Sigmoid colon (tissue), 7 donors: ENCODE measurements around the gene STING1. TPM values are rescaled to one million over a fixed set of nuclear protein-coding genes. Genes with fewer than 3 reads are reported as not detected.

Experiments
- DNase-seq: peaks from one replicate; pipeline ENCODE4 v3.0.0-alpha.2; 2019
- H3K27ac ChIP-seq, 4 donors: fragments of 200-600 bp; sonication (generic); one replicate each; pipeline ENCODE4 v1.5.1; 2016 to 2019; ENCODE audit warnings: mild to moderate bottlenecking in 1 of 4
- H3K27me3 ChIP-seq, 3 donors: fragments of 200-600 bp; sonication (generic); one replicate each; pipeline ENCODE4 v1.5.1; 2019; ENCODE audit warnings: mild to moderate bottlenecking in 1 of 3
- H3K36me3 ChIP-seq, 4 donors: fragments of 200-600 bp; sonication (generic); one replicate each; pipeline ENCODE4 v1.5.1; 2016 to 2019
- H3K4me1 ChIP-seq, 4 donors: fragments of 200-600 bp; sonication (generic); one replicate each; pipeline ENCODE4 v1.5.1; 2017 to 2019
- H3K4me3 ChIP-seq, 4 donors: fragments of 200-600 bp; sonication (generic); one replicate each; pipeline ENCODE4 v1.5.1; 2017 to 2019; ENCODE audit warnings: mild to moderate bottlenecking in 2 of 4, moderate library complexity in 1 of 4
- H3K9me3 ChIP-seq, 4 donors: fragments of 200-600 bp in 3 of 4; sonication (generic) in 3 of 4; one replicate each; pipeline versions ENCODE4 v1.5.1 to v1.6.1; 2013 to 2019
- EP300 ChIP-seq, 4 donors: sonication (generic); formaldehyde crosslinking; IDR thresholded peaks; one replicate each; pipeline ENCODE4 v1.6.1; 2017; ENCODE audit warnings: antibody characterized with exemption in 4 of 4
- POLR2A ChIP-seq, 2 donors: fragments of 450-650 bp; IDR thresholded peaks; one replicate each; pipeline ENCODE4 v1.6.1; 2016; ENCODE audit warnings: antibody characterized with exemption in 2 of 2, mild to moderate bottlenecking in 2 of 2, moderate library complexity in 2 of 2
- POLR2AphosphoS5 ChIP-seq, 4 donors: sonication (generic); formaldehyde crosslinking; IDR thresholded peaks; one replicate each; pipeline ENCODE4 v1.6.1; 2017; ENCODE audit warnings: antibody characterized with exemption in 4 of 4
- WGBS, 2 donors: extraction: QIAGEN DNeasy Blood & Tissue Kit; methylation state at CpG; one replicate each; pipeline ENCODE4 v1.1.7; 2013; 5-methylcytosine and 5-hydroxymethylcytosine counted together
- intact Hi-C: fragments of 100-400 bp; cut with DNase I; formaldehyde crosslinking; loops from one replicate; pipeline ENCODE4 v1.15.1; 2023
- polyA plus RNA-seq, 3 donors: library from polyadenylated mRNA; stranded (reverse); fragments of 200-250 nt; gene quantifications; one replicate each; pipeline ENCODE4 v1.2.3, GENCODE V29; 2013
- total RNA-seq, 4 donors: library from RNA; depleted of rRNA; stranded (reverse); fragments of >200 nt; gene quantifications; one replicate each; pipeline ENCODE4 v1.1.0, GENCODE V29; 2016
- TF ChIP-seq, protein P1 (sequence below), 4 experiments: fragments of 450-650 bp in 3 of 4; fragments of 200-600 bp in 1 of 4; IDR thresholded peaks; one replicate each; pipeline ENCODE4 v1.5.1; 2016 to 2019; ENCODE audit warnings: antibody characterized with exemption in 4 of 4, mild to moderate bottlenecking in 3 of 4, moderate library complexity in 2 of 4
- donor health status: healthy with polysubstance abuse.
- donor health status: Bipolar disorder and iron deficiency.
- donor health status: healthy.

The STING1 gene
- total and polyA plus RNA-seq, 7 donors, result 5.5 to 63.5 (median 22.1) TPM

DNA sequence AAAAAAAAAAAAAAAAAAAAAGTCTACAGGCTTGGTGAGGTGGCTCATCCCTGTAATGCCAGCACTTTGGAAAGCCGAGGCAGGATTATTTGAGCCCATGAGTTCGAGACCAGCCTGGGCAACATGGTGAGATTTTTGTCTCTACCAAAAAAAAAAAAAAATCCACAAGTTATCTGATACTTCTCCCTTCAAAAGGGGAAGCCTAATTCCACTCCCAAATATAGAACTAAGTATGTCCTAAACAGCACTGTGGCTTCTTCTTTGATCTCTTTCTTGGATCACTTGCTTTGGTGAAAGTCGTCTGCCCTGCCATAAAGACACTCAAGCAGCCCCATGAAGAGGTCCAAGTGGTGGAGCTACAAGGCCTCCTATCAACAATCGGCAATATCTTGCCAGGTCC lies 18.8 kb upstream of the STING1 start:
- WGBS, 2 donors, result 83 to 94% methylated on average over 4 of the region's 4 CpGs
- no peak overlapping the region for H3K27ac ChIP-seq
- no peaks in the 10 kb centered on the region for H3K27me3 ChIP-seq
- no peaks in the 10 kb centered on the region for H3K36me3 ChIP-seq
- no peak overlapping the region for H3K4me3 ChIP-seq
- no peak for DNase-seq
- no peaks in the 10 kb centered on the region for H3K9me3 ChIP-seq
- intact Hi-C loops, result no loop called here
- TF ChIP-seq POLR2AphosphoS5 (IDR thresholded peaks at IDR 0.05) (no peak), POLR2A (IDR thresholded peaks at IDR 0.05) (no peak), EP300 (IDR thresholded peaks at IDR 0.05) (no peak)
- TF ChIP-seq, protein P1, sequence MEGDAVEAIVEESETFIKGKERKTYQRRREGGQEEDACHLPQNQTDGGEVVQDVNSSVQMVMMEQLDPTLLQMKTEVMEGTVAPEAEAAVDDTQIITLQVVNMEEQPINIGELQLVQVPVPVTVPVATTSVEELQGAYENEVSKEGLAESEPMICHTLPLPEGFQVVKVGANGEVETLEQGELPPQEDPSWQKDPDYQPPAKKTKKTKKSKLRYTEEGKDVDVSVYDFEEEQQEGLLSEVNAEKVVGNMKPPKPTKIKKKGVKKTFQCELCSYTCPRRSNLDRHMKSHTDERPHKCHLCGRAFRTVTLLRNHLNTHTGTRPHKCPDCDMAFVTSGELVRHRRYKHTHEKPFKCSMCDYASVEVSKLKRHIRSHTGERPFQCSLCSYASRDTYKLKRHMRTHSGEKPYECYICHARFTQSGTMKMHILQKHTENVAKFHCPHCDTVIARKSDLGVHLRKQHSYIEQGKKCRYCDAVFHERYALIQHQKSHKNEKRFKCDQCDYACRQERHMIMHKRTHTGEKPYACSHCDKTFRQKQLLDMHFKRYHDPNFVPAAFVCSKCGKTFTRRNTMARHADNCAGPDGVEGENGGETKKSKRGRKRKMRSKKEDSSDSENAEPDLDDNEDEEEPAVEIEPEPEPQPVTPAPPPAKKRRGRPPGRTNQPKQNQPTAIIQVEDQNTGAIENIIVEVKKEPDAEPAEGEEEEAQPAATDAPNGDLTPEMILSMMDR (IDR thresholded peaks at IDR 0.05), result no peak
- H3K4me1 ChIP-seq, result no peaks in the 10 kb centered on the region

DNA sequence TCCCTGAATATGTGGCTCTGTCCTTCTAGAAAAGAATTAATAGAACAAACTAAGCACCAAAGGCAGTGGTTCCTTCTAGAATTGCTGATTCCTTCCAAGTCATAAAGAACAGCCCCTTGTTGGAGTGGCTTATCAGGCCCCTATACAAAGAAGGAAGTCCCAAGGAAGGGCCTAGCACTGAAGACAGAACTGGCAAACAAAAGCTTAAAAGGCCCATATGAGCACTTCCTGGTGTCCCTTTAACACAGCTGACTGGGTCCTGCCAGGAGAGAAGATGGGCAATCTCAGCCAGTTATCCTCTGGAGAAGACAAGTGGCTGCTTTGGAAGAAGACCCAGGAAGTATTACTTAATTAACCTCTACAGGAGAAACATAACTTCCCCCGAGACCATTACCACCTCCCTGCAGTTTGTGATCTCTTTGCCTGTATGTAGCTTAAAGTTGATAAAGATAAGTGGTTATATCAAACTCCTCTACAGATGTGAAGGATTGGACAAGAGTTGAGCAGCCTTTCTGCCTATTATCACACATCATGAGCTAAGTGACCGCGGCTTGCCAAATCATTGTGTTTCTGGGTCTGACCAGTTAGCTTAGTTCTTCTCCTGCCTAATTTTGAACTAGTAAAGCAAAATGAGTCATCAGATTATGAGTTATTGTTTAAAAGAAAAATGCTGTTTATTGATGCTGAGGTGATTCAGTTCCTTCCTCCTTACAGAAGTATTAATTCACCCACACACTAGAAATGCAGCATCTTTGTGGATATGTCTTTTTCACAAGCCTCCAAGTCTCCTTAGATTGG lies 13.3 kb upstream of the STING1 start:
- TF ChIP-seq, protein P1 (IDR thresholded peaks at IDR 0.05), result no peak
- TF ChIP-seq EP300 (IDR thresholded peaks at IDR 0.05) (no peak), POLR2A (IDR thresholded peaks at IDR 0.05) (no peak), POLR2AphosphoS5 (IDR thresholded peaks at IDR 0.05) (no peak)
- Histone ChIP-seq H3K9me3 (no peaks in the 10 kb centered on the region), H3K36me3 (no peaks in the 10 kb centered on the region), H3K4me1 (peaks cover 0 to 6% (median 2%) of the 10 kb centered on the region in 4 donors), H3K27me3 (no peaks in the 10 kb centered on the region), H3K27ac (peak overlapping the region in 1 of 4 donors; percentile 24), H3K4me3 (no peak overlapping the region)
- intact Hi-C loops, result no loop called here
- DNase-seq, result no peak
- WGBS, 2 donors, result 83 to 95% methylated on average over 3 of the region's 3 CpGs

DNA sequence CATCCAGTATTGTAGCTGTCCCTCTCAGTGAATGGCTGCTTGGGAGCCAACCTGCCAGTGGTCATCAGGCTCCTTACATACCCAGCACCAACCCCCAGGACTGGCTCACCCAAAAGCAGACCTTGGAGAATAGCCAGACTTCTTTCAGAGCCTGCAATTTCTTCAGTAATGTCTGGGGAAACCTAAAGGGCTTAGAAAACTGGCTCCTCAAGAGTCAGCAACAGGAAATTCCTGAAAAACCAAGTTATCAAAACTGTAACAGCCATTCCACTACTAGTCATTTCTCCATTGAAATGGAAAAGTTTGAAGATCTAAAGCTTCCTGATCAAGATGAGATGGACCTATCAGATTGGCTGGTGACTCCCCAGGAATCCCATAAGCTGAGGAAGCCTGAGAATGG lies 12.3 kb upstream of the STING1 start:
- no peak for DNase-seq
- H3K4me3 ChIP-seq, result no peak overlapping the region
- H3K9me3 ChIP-seq, result no peaks in the 10 kb centered on the region
- TF ChIP-seq, protein P1 (IDR thresholded peaks at IDR 0.05), result no peak
- TF ChIP-seq EP300 (IDR thresholded peaks at IDR 0.05) (no peak), POLR2AphosphoS5 (IDR thresholded peaks at IDR 0.05) (no peak), POLR2A (IDR thresholded peaks at IDR 0.05) (no peak)
- no peaks in the 10 kb centered on the region for H3K27me3 ChIP-seq
- no peaks in the 10 kb centered on the region for H3K36me3 ChIP-seq
- peak overlapping the region in 1 of 4 donors; percentile 24 for H3K27ac ChIP-seq
- H3K4me1 ChIP-seq, result peaks cover 0 to 6% (median 2%) of the 10 kb centered on the region in 4 donors
- intact Hi-C loops, result no loop called here

DNA sequence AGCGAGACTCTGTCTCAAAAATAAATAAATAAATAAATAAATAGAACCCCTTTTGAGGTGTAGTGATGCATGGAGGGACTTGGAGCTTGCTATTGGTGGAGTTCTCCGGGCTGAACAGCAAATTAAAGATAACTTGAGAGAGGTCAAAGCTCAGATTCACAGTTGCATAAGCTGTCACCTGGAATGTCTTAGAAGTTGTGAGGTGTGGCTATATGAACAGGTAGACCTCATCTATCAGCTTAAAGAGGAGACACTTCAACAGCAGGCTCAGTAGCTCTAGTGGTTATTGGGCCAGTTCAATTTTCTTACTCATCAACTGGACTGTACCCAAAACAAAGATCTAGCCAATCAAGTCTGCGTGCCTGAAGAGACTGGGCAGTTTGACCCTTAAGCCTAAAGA lies 11.7 kb upstream of the STING1 start:
- Histone ChIP-seq H3K4me3 (no peak overlapping the region), H3K9me3 (no peaks in the 10 kb centered on the region), H3K4me1 (peaks cover 0 to 6% (median 2%) of the 10 kb centered on the region in 4 donors), H3K27me3 (no peaks in the 10 kb centered on the region), H3K27ac (no peak overlapping the region), H3K36me3 (no peaks in the 10 kb centered on the region)
- intact Hi-C loops, result no loop called here
- WGBS, 2 donors, result 74 to 87% methylated on average over 3 of the region's 3 CpGs
- no peak for TF ChIP-seq POLR2AphosphoS5 (IDR thresholded peaks at IDR 0.05)
- TF ChIP-seq, protein P1 (IDR thresholded peaks at IDR 0.05), result no peak
- no peak for TF ChIP-seq EP300 (IDR thresholded peaks at IDR 0.05)
- no peak for TF ChIP-seq POLR2A (IDR thresholded peaks at IDR 0.05)
- no peak for DNase-seq
